HG03045 (cell line): ENCODE data around the gene FADS6.

Experiments
- ATAC-seq: cut with Tn5 transposase; IDR thresholded peaks from one replicate; pipeline ENCODE4 v1.9.1; 2021; ENCODE audit warnings: mild to moderate bottlenecking, moderate library complexity; ENCODE audit not compliant: unreplicated experiment

FADS6 gene

GRCh38 chr17:74856112-74856511 lies 37.3 kb downstream of the FADS6 start:
- ATAC-seq: no peak

GRCh38 chr17:74855323-74855722 lies 38.1 kb downstream of the FADS6 start:
- ATAC-seq: no peak

GRCh38 chr17:74854792-74855191 lies 38.6 kb downstream of the FADS6 start:
- no peak for ATAC-seq

GRCh38 chr17:74853669-74854068 lies 39.8 kb downstream of the FADS6 start:
- no peak for ATAC-seq

- ATAC-seq: no peak
These were observed 40.4 kb downstream of the FADS6 start for GRCh38 chr17:74853048-74853397.

GRCh38 chr17:74852237-74853047 lies 41.0 kb downstream of the FADS6 start:
- ATAC-seq: no peak

- no peak for ATAC-seq
These were observed 41.7 kb downstream of the FADS6 start for GRCh38 chr17:74851612-74852236.

- no peak for ATAC-seq
These were observed 42.5 kb downstream of the FADS6 start for GRCh38 chr17:74850914-74851313.

- ATAC-seq: no peak
These were observed 43.1 kb downstream of the FADS6 start for GRCh38 chr17:74850310-74850709.

- no peak for ATAC-seq
These were observed 44.6 kb downstream of the FADS6 start for GRCh38 chr17:74848656-74849399.

- no peak for ATAC-seq
These were observed 46.8 kb downstream of the FADS6 start for GRCh38 chr17:74846621-74847020.

- ATAC-seq: no peak
These were observed 50.1 kb downstream of the FADS6 start for GRCh38 chr17:74843352-74843627.

- no peak for ATAC-seq
These were observed 50.7 kb downstream of the FADS6 start for GRCh38 chr17:74842599-74843351.

- ATAC-seq: no peak
These were observed 51.3 kb downstream of the FADS6 start for GRCh38 chr17:74842146-74842598.

- ATAC-seq: no peak
These were observed 52.3 kb downstream of the FADS6 start for GRCh38 chr17:74840989-74841666.

- no peak for ATAC-seq
These were observed 53.2 kb downstream of the FADS6 start for GRCh38 chr17:74839990-74840852.

- ATAC-seq: no peak
These were observed 55.2 kb downstream of the FADS6 start for GRCh38 chr17:74838274-74838673.

- no peak for ATAC-seq
These were observed 56.6 kb downstream of the FADS6 start for GRCh38 chr17:74836691-74837467.

GRCh38 chr17:74836191-74836590 lies 57.2 kb downstream of the FADS6 start:
- ATAC-seq: no peak
